VCaP (cell line): ENCODE results near the gene CLDN9.

Source experiments
- H3K27ac ChIP-seq: fragments of 450-650 bp; 2 replicates; pipeline ENCODE4 v1.5.1; 2017
- CTCF ChIP-seq: fragments of 450-650 bp; conservative IDR thresholded peaks from 2 replicates; pipeline ENCODE4 v1.5.1; 2017; ENCODE audit warnings: mild to moderate bottlenecking, moderate library complexity

CLDN9 gene

GRCh38 chr16:3059041-3059722 is 46.5 kb downstream of the CLDN9 start:
- peak overlapping the region; percentile 68; the same call in 1 of the 2 replicates for H3K27ac ChIP-seq

DNA sequence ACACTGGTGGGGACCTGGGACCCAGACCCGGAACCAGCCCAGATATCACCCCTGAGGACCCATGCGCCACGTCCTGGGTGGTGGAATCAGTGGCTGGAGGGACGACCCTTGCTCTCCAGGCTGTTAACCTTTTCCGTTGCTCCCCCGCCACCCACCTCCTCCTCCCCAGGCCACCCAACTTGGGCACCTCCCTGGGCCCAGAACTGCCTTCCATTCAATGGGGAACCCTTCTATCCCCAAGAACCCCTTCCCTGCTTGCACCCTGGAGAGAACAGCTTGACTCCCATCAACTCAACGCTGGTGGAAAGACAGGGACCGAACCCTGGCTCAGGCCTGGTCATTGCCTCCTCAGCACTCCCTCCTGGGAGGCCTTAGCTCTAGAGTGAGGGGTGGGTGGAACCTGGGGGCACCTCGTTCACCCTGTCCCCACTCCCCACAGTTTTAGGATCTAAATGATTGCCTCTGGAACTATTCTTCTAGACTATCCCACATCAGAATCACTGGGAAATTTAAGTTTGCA is 47.1 kb downstream of the CLDN9 start:
- no peak for TF ChIP-seq CTCF
- peak overlapping the region; percentile 68; the same call in 1 of the 2 replicates for H3K27ac ChIP-seq

More at GRCh38 chr16:3059041-3059722, 46.5 kb downstream of the CLDN9 start:
- TF ChIP-seq CTCF = peak; percentile 83

DNA sequence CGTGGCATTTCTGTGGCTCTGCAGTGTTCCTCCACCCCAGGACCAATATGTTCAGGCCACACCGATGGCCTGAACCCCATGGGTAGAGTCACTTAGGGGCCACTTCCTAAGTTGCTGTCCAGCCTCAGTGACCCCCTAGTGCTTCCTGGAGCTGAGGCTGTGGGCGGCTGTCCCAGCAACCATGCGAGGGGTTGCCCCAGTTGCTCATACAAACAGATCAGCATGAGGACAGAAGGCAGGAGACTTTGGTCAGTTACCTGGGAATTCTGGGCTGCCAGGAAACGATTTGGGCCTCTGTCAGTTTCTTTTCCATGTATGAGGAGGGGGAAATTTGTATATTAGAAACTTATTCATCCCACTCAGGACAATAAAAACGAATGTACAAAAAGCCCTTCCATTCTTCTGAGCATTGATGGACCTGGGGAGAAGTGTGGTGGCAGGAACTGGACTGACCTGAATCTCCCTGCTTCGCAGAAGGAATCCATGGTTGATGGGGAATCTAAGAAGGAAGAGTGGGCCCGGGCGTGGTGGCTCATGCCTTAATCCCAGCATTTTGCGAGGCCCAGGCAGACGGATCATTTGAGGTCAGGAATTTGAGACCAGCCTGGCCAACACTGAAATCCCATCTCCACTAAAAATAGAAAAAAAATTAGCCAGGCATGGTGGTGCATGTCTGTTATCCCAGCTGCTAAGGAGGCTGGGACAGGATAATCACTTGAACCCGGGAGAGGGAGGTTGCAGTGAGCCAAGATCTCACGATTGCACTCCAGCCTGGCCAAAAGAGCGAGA is 47.8 kb downstream of the CLDN9 start:
- no peak overlapping the region for H3K27ac ChIP-seq
- no peak for TF ChIP-seq CTCF

GRCh38 chr16:3062553-3062952 is 49.8 kb downstream of the CLDN9 start:
- TF ChIP-seq CTCF = no peak

GRCh38 chr16:3063625-3064386 is 51.1 kb downstream of the CLDN9 start:
- H3K27ac ChIP-seq = no peak overlapping the region
- no peak for TF ChIP-seq CTCF

More at GRCh38 chr16:3062553-3062952, 49.8 kb downstream of the CLDN9 start:
- H3K27ac ChIP-seq = no peak overlapping the region
